EL (cell line): ENCODE data around the gene SMAD3.

ENCODE experiments used
- DNase-seq: peaks from one replicate; pipeline ENCODE4 v3.0.0-alpha.2; 2016

Gene SMAD3

GRCh38 chr15:67082007-67082536 lies 16.7 kb downstream of the SMAD3 start:
- DNase-seq: no peak

- DNase-seq: no peak
Measured at GRCh38 chr15:67083135-67083762, 17.8 kb downstream of the SMAD3 start.

- no peak for DNase-seq
Measured at GRCh38 chr15:67084561-67084960, 19.2 kb downstream of the SMAD3 start.

- DNase-seq: no peak
Measured at GRCh38 chr15:67085237-67085817, 19.9 kb downstream of the SMAD3 start.

GRCh38 chr15:67085818-67086636 lies 20.6 kb downstream of the SMAD3 start:
- DNase-seq: peak; percentile 85

GRCh38 chr15:67086637-67086914 lies 21.2 kb downstream of the SMAD3 start:
- DNase-seq: no peak

GRCh38 chr15:67087507-67088172 lies 22.2 kb downstream of the SMAD3 start:
- DNase-seq: no peak

- DNase-seq: peak; percentile 81
Measured at GRCh38 chr15:67089217-67090193, 24.1 kb downstream of the SMAD3 start.

- DNase-seq: no peak
Measured at GRCh38 chr15:67090297-67091070, 25.1 kb downstream of the SMAD3 start.

GRCh38 chr15:67091071-67091979 lies 25.9 kb downstream of the SMAD3 start:
- peak; percentile 96 for DNase-seq

- no peak for DNase-seq
Measured at GRCh38 chr15:67091980-67092677, 26.7 kb downstream of the SMAD3 start.

- no peak for DNase-seq
Measured at GRCh38 chr15:67092752-67093503, 27.5 kb downstream of the SMAD3 start.

GRCh38 chr15:67093504-67093862 lies 28.1 kb downstream of the SMAD3 start:
- no peak for DNase-seq

GRCh38 chr15:67094001-67094826 lies 28.8 kb downstream of the SMAD3 start:
- DNase-seq: no peak

GRCh38 chr15:67095912-67096311 lies 30.5 kb downstream of the SMAD3 start:
- DNase-seq: no peak

- DNase-seq: peak; percentile 70
Measured at GRCh38 chr15:67096546-67097294, 31.3 kb downstream of the SMAD3 start.

- DNase-seq: no peak
Measured at GRCh38 chr15:67097424-67097823, 32.0 kb downstream of the SMAD3 start.
